LNCAP (cell line): Measurements from ENCODE around the gene AFMID.

ENCODE experiments used
- TF ChIP-seq, protein P1 (sequence below): fragments of 450-650 bp; IDR thresholded peaks from 2 replicates; pipeline ENCODE4 v1.5.1; 2017; ENCODE audit warnings: mild to moderate bottlenecking

Gene AFMID

DNA sequence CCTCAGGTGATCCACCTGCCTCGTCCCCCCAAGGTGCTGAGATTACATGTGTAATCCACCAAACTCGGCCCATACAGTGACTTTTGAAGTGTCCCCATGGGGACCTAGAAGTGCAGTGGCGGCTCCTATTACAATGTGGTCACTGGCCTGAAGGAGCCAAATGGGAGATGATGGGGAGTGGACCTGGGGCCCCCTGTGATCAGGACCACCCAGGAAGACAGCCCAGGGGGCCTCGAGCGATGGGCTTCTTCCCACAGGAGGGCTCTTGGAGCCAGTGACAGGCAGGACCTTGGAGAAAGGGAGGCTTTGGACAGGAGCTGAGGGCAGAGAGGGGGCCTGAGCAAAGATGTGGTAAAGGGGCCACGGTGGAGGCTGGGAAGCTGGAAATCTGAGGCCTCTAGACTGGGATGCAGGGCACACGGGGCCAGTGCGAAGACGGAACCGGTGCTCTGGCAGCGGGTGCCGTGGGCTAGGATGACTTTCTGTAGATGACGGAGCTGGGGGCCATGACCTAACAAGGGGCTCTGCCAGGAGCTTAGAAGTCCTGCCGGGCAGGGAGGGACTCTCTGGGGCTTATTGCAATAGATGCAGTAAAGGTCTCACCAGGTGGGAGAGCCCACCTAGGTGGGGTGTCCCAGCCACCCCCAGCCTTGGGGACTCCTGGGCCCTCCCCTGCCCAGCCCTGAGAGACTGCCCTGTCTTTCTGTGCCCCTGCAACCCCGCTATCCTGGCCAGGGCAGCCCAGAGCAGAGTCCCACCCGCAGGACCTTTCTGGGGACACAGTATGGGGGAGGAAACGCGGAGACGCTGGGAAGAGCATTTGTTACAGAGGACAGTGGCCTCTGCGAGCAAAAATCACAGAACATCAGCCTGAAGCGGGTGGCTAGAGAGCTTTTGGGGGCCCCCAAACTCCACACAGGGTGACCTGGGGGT is 43.7 kb upstream of the AFMID start:
- TF ChIP-seq, protein P1, sequence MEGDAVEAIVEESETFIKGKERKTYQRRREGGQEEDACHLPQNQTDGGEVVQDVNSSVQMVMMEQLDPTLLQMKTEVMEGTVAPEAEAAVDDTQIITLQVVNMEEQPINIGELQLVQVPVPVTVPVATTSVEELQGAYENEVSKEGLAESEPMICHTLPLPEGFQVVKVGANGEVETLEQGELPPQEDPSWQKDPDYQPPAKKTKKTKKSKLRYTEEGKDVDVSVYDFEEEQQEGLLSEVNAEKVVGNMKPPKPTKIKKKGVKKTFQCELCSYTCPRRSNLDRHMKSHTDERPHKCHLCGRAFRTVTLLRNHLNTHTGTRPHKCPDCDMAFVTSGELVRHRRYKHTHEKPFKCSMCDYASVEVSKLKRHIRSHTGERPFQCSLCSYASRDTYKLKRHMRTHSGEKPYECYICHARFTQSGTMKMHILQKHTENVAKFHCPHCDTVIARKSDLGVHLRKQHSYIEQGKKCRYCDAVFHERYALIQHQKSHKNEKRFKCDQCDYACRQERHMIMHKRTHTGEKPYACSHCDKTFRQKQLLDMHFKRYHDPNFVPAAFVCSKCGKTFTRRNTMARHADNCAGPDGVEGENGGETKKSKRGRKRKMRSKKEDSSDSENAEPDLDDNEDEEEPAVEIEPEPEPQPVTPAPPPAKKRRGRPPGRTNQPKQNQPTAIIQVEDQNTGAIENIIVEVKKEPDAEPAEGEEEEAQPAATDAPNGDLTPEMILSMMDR = no peak

DNA sequence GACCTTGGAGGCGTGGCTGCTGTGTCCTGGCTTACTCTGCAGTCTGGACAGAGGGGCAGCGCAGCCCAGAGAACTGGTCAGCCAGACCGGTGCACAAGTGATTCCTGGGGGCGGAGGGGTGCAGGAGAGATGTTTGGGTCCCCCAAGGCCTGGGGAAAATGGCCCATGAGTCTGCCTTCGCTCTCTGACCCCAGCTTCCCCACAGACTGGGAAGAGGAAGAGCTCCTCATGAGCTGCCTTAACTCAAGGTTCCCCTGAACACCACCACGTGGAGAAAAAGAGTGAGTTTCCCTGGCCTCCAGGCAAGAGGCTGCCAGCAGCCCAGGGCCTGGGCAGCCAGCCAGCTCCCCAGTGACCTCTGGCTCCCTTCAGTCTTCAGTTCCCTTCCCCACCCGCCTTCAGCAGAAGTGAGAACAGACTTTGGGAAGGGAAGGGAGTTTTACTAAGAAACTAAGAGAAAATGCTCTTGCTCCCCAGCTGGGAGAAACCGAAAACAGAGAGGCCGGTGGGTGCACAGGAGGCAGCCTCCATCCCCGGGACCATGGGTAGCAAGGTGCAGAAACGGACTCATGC is 42.9 kb upstream of the AFMID start:
- TF ChIP-seq, protein P1 = no peak

DNA sequence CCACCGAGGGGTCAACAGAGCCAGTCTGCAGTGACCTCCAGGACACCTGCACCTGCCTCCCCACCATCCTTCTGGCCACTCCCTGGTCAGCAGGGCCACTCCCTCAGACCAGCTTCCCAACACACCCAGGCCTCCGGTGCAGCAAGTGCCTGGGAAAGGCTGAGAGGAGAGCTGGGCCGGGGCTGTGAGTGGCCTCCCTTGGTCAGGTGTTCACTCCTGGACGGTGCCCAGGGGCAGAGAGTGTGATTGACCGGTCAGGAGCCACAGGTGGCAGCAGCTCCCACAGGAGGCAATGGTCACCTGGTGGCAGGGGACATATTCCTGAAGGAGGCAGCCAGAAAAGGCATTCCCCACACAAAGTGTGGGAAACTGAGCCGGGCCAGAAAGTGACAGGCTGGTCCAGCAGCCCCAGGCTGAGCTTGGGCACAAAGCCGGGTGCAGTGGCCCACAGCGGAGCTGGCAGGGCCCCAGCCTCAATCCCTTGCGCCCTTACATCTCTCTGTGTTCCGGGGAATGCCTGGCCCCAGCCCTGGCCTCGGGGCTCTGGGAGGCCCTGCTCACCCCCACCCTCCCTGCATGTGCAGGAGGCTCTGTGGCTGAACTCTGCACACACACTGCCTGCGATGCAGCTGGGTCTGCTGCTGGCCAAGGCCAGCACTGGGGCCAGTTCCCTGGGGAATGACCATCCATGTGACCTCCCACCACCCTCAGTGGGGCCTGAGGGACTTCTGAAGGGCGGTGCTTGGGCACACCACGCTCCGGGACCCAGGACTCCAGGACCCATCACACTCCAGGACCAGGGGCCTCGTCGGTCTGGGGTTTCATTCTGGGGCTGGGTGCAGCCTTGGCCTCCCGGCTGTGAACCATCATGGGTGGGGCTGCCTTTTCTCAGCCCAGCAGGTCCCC is 42.2 kb upstream of the AFMID start:
- TF ChIP-seq, protein P1 = no peak; the same call in 1 of the 2 replicates

DNA sequence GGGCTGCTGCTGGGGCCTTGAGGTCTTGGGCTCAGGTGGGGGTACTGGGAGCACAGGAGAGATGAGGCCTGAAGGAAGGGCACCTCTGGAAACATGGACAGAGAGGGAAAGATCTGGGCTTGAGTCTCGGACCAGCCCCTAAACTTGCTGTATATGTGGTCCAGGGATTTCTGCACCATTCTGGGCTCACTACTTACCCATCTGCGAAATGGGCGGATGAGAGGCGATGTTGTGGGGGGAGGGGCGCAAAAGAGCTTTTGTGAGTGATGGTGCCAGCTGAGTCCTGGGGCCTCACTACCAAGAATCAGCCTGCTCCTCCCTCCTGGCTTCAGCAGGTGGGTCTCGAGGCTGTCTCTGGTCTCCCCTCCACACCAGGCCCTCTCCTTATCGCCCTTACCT is 40.7 kb upstream of the AFMID start:
- TF ChIP-seq, protein P1 = no peak

DNA sequence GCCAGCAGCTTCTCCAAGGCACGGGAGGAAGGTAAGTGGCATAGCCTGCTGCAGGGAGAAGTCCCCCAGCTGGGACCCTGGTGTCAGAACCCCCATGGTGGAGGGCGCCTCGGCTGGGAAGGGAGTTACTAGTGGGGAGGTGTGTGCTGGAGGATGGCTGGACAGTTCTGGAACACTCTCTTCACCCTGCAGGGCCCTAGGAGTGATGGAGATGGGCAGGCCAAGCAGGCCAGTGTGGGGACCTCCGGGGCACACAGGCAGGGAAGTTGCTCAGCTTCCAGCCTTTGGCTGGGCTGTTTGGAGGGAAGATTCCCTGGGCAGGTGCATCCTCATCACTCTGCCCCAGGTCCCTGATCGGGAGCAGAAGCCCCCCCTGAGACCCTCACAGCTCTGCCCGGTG is 40.3 kb upstream of the AFMID start:
- TF ChIP-seq, protein P1 = no peak

DNA sequence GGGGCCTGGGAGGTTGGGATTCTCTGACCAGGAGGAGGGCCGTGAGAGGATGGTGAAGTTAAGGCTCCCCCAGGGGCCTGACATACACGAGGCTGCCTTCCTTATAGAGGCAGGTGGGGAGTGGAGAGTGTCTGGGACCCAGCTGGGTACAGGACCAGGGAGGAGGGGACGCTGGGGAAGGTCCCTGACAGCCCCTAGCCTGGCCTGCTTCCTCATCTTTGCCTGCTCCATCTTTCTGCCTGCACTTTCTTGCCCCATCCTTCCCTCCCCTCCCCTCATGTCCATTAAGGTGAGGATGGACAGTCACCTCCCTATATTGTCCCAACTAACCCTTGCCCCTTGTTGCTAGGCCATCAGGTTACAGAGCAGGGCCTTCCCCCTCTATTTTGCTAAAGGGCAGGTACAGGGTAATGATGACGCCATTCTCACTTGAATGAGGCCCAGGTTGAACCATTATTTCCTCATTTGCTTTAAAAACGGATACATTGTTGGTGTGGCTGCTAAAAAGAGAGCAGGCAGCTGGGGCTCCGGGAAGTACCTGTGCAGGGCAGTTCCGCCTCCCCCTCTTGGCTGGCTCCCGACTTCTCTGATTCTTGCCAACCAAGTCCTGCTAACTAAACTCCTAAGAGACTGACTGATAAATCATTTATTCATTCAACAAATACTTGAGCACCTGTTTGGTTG is 39.7 kb upstream of the AFMID start:
- TF ChIP-seq, protein P1 = no peak
